SH-SY5Y (cell line): Measurements from ENCODE around the gene ZNRD2.

Source experiments
- GATA2 ChIP-seq: IDR thresholded peaks from 2 replicates; pipeline ENCODE4 v1.6.1; 2011; ENCODE audit warnings: mild to moderate bottlenecking, low read depth, low read length
- GATA3 ChIP-seq: IDR thresholded peaks from 2 replicates; pipeline ENCODE4 v1.6.1; 2011; ENCODE audit warnings: low read depth, mild to moderate bottlenecking, low read length, moderate library complexity

DNA sequence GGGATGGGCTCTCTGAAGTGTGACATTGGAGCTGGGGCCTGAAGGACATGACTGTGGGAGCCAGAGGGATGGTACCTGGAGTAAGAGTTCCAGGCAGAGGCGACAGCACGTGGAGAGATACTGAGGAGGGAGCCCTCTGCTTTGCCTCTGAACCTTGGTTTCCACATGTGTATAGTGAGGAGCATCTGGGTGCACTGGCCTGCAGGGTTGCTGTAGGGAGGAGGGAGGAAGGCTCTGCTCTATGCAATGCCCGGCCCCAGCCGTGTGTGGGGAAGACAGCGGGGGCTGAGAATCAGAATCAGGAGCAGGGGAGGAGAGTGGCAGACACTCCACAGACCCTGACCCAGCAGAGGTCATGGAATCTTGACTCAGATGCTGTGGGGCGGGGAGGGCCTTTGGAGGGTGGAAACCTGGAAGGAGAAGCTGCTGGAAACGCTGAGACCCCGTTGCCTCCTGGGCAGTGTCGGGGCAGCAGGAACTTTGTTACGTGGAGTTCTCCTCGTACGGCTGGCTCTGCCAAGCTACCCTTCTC lies 41.4 kb upstream of the ZNRD2 start:
- no peak for TF ChIP-seq GATA2
- TF ChIP-seq GATA3: no peak
